Measurements from ENCODE around the gene CXCR6.

CXCR6 gene

DNA sequence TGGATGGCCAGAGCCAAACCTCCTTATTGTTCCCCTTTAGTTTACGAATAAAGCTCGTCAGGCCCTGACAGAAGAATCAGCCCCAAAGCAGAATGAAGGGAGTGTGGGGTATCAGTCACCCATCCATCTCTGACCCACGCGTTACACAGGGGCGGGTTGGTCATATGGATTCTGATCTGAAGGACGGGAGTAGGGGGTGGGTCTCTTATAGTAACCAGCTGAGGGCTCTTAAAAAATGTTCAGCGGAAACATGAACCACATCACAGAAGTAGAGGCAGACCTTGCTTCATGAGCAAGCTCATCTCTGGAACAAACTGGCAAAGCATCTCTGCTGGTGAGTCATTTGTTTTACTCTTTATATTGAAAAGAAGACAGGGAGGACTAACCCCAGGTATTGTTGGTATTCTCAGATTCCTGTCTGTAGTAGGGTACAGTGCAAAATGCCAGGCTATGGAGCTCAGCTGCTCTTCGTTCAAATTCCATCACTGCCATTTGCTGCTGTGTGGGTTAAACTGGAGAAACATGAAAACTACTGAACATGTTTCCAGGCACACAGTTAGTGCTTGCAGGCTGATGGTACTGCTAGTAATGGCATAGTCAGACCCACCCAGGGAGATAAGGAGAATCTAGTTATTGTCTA is at the start of gene CXCR6:
TSS of gene CXCR6 (plus strand) at position 258 of the 640 bp plus-strand sequence. CDS start 3,018 bp downstream, outside the sequence.
- DNase-seq, result peak; percentile 35

- DNase-seq, result no peak
Observed at GRCh38 chr3:45894015-45894414, 49.2 kb upstream of the CXCR6 start.

DNA sequence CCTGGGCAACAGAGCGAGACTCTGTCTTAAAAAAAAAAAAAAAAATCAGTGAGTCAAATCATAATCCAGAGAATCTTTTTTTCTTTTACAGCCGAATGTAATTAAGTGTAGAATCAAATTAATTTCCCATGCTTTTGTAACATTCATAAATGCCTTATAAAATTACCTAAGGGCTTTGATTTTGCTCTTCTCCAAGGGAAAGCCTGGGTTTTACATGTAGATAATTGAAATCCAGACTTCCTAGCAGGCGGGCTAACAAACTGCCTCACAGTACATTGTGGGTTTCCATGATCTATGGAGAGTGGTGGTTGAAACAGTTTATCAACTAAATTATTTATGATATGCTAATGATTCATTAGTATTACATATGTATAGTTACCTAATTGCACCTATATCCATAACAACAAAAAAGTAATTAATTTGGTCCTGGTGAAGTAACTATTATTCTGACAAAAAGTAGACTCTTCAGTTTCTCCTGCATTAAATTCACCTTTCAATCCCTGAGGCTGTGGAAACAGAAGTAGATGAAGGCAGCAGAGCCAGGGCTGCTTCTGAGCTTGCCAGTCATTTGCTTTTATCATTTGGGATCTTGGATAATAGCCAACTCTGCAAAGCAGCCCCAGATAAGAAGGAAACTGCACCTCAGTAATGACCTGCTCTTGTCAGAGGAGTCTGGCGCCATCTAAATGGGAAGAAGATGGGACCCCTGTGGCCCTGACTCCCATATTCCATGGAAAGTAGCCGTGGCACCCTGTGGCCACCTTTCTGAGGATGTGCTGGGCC is 47.4 kb upstream of the CXCR6 start:
- no peak for DNase-seq

- no peak for DNase-seq
Observed at GRCh38 chr3:45896956-45897355, 46.3 kb upstream of the CXCR6 start.

DNA sequence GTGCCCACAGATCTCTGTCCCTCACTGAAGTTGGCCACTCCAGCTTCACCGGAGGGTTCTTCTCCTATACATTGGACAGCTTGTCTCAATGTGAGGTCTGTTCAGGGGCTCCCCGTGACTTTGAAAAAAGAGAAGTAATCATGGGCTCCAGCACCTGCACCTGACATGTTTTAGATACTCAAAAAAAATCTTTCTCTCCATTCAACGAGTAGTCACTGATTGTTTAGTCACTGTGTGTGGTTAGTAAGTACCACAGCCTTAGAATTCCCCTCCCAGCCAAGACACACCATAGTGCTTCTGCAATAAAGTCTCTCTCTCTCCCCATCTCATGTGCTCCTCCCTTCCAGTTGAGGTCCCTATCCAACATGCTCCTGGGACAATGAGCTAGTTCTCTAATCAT is 38.3 kb upstream of the CXCR6 start:
- DNase-seq, result no peak

DNA sequence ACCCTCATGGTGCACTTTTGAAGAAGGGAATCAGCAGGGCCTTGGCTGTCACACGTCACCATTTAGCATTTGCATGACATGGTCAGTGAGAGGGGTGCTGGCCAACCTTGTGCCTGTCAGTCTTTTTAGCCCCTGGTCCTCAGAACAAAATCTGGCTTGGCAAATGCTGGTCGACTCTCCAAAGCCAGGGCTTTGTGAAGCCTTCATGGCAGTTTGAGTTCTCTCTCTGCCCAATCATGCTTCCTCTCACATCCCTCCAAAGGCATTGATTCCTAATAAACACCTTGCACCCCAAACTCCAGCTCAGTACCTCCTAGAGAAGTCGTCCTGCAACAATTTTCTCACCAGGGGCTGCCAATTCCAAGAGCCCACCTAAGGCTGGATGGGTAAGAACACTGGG is 37.5 kb upstream of the CXCR6 start:
- DNase-seq, result no peak

DNA sequence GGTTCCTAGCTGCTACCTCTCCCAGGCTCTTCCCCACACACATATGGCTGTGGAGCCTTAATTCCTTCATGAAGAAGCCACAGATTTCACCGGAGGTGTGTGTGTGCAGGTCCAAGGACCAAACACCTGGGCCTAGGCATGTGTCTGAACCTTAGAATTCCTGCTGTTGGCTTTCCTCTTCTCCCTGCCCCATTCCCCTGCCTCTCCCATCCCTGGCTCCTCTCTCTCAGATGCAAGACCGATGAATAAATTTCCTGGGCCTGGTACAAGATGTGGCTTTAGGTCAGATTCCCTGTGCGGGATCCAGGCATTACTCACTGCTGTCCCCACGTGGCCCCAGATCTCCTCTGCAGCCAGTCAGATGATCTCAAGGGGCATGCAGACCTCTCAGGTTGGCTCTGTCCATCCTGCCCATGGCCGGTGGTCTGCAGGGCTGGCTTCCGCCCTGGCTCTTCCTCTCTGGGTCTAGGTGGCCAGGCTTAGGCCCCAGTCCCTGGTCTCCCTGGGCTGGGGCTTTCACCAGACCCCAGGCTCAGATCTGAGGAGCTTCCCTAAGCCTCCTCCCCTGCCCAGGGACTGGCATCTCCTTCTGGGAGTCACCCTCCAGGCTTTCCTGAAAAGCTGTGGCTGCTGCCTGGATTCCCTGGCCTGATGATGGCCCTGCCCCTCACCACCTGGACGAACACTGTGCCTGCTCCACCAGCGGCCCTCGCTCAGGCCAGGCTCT is 36.4 kb upstream of the CXCR6 start:
- no peak for DNase-seq

- DNase-seq, result no peak
Observed at GRCh38 chr3:45907769-45908705, 35.2 kb upstream of the CXCR6 start.

- no peak for DNase-seq
Observed at GRCh38 chr3:45908761-45909160, 34.5 kb upstream of the CXCR6 start.

- DNase-seq, result no peak
Observed at GRCh38 chr3:45909542-45909941, 33.7 kb upstream of the CXCR6 start.

- DNase-seq, result no peak
Observed at GRCh38 chr3:45910892-45911291, 32.4 kb upstream of the CXCR6 start.

GRCh38 chr3:45911511-45912226 is 31.6 kb upstream of the CXCR6 start:
- no peak for DNase-seq

DNA sequence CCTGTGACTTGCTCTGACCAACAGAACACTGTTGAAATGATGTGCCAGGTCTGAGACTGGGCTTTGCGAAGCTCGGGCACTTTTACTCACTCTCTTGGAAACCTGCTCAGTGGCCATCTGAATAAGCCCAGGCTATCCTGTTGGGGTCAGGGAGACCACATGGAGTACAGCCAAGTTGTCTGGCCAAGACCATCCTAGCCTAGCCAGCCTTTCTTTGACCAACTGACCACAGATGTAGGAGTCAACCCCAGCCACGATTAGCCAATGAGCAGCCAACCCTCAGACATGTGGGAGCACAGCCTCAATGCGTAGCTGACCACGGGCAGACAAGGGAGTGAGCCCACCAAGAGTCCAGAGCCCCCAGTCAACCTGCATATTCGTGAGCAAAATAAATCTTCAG is 30.8 kb upstream of the CXCR6 start:
- no peak for DNase-seq

DNA sequence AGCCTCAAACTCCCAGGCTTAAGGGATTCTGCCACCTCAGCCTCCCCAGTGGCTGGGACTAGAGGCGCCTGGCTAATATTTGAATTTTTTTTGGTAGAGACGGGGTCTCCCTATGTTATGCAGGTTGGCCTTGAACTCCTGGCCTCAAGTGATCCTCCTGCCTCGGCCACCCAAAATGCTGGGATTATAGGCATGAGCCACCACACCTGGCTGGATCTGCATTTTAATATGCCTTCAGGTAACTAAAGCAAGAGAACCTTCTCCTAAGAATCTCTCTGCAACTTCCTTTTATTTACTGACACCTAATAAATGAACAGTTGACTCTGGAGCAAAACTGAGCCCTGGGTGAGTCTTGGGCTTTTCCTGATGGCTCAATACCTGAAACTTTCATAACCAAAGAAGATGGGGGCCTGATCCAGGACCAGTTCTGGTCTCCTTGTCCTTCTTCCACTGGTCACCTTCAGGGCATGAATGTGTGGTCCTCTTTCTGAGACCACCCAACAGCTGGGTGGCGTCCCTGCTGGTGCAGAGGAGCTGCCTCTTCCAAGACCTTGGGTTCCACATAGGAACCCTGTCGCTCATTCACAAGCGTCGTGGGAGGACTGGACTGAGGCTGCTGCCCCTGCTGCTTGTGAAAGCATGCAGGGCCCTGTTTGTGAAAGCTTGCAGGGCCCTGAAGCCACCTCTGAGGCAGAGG is 28.8 kb upstream of the CXCR6 start:
- DNase-seq, result no peak

DNA sequence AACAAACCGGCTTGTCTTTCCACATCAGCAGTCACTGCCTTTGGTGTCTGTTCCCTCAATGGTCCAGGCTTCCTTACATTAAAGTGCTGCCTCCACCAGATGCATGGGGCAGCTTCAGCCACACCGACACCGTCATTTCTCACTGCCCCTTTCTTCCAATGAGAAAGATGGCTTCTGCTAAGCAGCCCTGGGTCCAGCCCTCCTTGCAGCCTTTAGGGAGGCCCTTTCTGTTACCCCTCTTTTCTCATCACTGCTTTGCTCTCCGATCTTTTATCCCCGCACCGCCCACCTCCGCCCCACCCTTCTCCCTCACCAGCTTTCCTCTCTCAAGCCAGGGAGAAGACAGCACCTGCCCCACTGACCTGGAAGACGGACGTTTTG is 28.2 kb upstream of the CXCR6 start:
- DNase-seq, result no peak

- peak; percentile 73 for DNase-seq
Observed at GRCh38 chr3:45915518-45916231, 27.6 kb upstream of the CXCR6 start.

DNA sequence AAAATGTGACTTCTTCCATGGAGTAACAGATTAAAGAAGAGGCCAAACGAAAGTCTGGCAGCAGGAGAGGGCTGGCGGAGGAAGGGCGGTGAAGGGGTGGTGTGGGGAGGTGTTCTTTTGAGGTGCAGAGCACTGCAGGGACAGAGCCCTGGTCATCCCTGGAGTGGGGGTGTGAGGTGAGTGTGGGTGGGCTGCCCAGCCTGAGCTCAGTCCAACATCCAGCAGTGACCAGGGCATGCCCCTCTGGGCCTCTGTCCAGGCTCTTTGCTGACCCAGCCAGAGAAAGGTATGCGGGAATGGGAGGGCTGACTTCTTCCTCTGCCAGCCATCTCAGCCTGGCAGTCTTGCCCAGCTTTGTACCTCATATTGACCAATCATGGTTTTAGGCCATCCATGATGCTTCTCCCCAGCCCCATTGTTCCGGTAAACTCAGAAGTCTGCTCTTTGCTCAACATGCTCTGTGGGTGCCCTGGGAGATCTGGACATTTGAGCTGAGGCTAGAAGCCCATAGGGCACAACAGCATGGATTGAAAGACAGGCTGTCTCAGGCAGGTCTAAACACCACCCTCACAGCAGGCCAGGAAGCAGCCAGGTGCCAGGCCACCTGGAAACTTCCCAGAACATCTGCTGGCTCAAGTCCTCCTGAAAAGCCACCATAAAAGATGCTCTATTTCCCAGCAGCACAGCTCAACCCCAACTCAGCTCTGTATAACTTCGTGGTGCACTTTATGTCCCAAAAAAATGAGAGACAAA is 25.9 kb upstream of the CXCR6 start:
- DNase-seq, result no peak

GRCh38 chr3:45921158-45922038 is 21.9 kb upstream of the CXCR6 start:
- DNase-seq, result no peak

GRCh38 chr3:45922039-45922326 is 21.3 kb upstream of the CXCR6 start:
- DNase-seq, result no peak
